Neuronal stem cell (in vitro differentiated cells): ENCODE measurements around the gene NPDC1.

Experiments
- DNase-seq: peaks from one replicate; pipeline ENCODE4 v3.0.0-alpha.2; 2013; ENCODE audit warnings: low spot score
- H2AFZ ChIP-seq: one replicate; pipeline ENCODE4 v1.6.1; 2013; ENCODE audit warnings: mild to moderate bottlenecking, low read length, inconsistent platforms
- H2AK5ac ChIP-seq: 2 replicates; pipeline ENCODE4 v1.6.1; 2013; ENCODE audit warnings: low read depth, mild to moderate bottlenecking, inconsistent platforms, low read length, moderate library complexity, mixed read lengths
- H2BK120ac ChIP-seq: 2 replicates; pipeline ENCODE4 v1.6.1; 2013; ENCODE audit warnings: low read depth, mild to moderate bottlenecking, inconsistent platforms, low read length, moderate library complexity, mixed read lengths
- H2BK12ac ChIP-seq: one replicate; pipeline ENCODE4 v1.6.1; 2013; ENCODE audit warnings: low read length, inconsistent platforms
- H2BK15ac ChIP-seq: 2 replicates; pipeline ENCODE4 v1.6.1; 2013; ENCODE audit warnings: mild to moderate bottlenecking, low read length, inconsistent platforms, mixed read lengths
- H2BK5ac ChIP-seq: one replicate; pipeline ENCODE4 v1.6.1; 2013; ENCODE audit warnings: inconsistent platforms, mild to moderate bottlenecking, low read length, moderate library complexity
- H3K14ac ChIP-seq: one replicate; pipeline ENCODE4 v1.6.1; 2013; ENCODE audit warnings: low read length, inconsistent platforms
- H3K18ac ChIP-seq: 2 replicates; pipeline ENCODE4 v1.6.1; 2013; ENCODE audit warnings: low read length, inconsistent platforms
- H3K23ac ChIP-seq: 2 replicates; pipeline ENCODE4 v1.6.1; 2013; ENCODE audit warnings: low read depth, mild to moderate bottlenecking, mixed read lengths, low read length, inconsistent platforms; ENCODE audit not compliant: poor library complexity
- H3K27ac ChIP-seq: replicated peaks from 3 replicates; pipeline ENCODE4 v1.5.1; 2013; ENCODE audit warnings: low read length, inconsistent platforms
- H3K27me3 ChIP-seq, 3 experiments: 2 replicates each; pipeline ENCODE4 v1.6.1; 2013; ENCODE audit warnings: low read length in 3 of 3, mild to moderate bottlenecking in 2 of 3, inconsistent platforms in 1 of 3, low read depth in 1 of 3, mixed read lengths in 1 of 3, moderate library complexity in 1 of 3; ENCODE audit not compliant: control insufficient read depth in 3 of 3, insufficient read depth in 3 of 3
- H3K36me3 ChIP-seq, 2 donors: replicated peaks in 1 of 2; 2 replicates each; pipeline ENCODE4 v1.6.1; 2013; ENCODE audit warnings: low read length in 2 of 2; ENCODE audit not compliant: control insufficient read depth in 2 of 2, insufficient read depth in 2 of 2
- H3K4ac ChIP-seq: 2 replicates; pipeline ENCODE4 v1.6.1; 2013; ENCODE audit warnings: inconsistent platforms, mild to moderate bottlenecking, low read length, moderate library complexity
- H3K4me1 ChIP-seq, 2 donors: 1 replicate in 1 of 2; 2 replicates in 1 of 2; pipeline ENCODE4 v1.6.1; 2013; ENCODE audit warnings: low read length in 2 of 2, low read depth in 1 of 2; ENCODE audit not compliant: control insufficient read depth in 2 of 2, insufficient read depth in 1 of 2
- H3K4me2 ChIP-seq: one replicate; pipeline ENCODE4 v1.6.1; 2013; ENCODE audit warnings: mild to moderate bottlenecking, low read length, inconsistent platforms; ENCODE audit not compliant: insufficient read depth, poor library complexity, severe bottlenecking
- H3K4me3 ChIP-seq, 2 donors: 2 replicates each; pipeline ENCODE4 v1.5.1; 2013; ENCODE audit warnings: low read length in 2 of 2, mild to moderate bottlenecking in 2 of 2, inconsistent platforms in 1 of 2, moderate library complexity in 1 of 2
- H3K79me1 ChIP-seq: one replicate; pipeline ENCODE4 v1.6.1; 2013; ENCODE audit warnings: low read depth, mild to moderate bottlenecking, inconsistent platforms, low read length, moderate library complexity
- H3K9ac ChIP-seq: one replicate; pipeline ENCODE4 v1.6.1; 2013; ENCODE audit warnings: mild to moderate bottlenecking, low read depth, low read length, inconsistent platforms; ENCODE audit not compliant: poor library complexity
- H3K9me3 ChIP-seq, 2 donors: replicated peaks in 1 of 2; 2 replicates each; pipeline versions ENCODE3 to v1.6.1; 2013; ENCODE audit warnings: low read length in 2 of 2, mild to moderate bottlenecking in 2 of 2, inconsistent platforms in 1 of 2, low read depth in 1 of 2, mixed read lengths in 1 of 2, moderate library complexity in 1 of 2; ENCODE audit not compliant: control insufficient read depth in 2 of 2, insufficient read depth in 1 of 2
- H4K8ac ChIP-seq: one replicate; pipeline ENCODE4 v1.6.1; 2013; ENCODE audit warnings: low read depth, mild to moderate bottlenecking, inconsistent platforms, low read length, moderate library complexity
- H4K91ac ChIP-seq: one replicate; pipeline ENCODE4 v1.6.1; 2013; ENCODE audit warnings: low read length, low read depth, mild to moderate bottlenecking, inconsistent platforms; ENCODE audit not compliant: poor library complexity
- WGBS, 2 donors: extraction: QIAGEN DNeasy Blood & Tissue Kit; methylation state at CpG; one replicate each; pipeline ENCODE4 v1.1.7; 2013; ENCODE audit warnings: missing lambda C conversion rate in 2 of 2, mixed read lengths in 1 of 2; ENCODE audit not compliant: insufficient read length in 2 of 2, insufficient replicate concordance in 1 of 2; ENCODE audit errors: extremely low coverage in 2 of 2; 5-methylcytosine and 5-hydroxymethylcytosine counted together

NPDC1 gene

GRCh38 chr9:136997830-136998234 lies 48.1 kb downstream of the NPDC1 start:
- Histone ChIP-seq H3K14ac (no peak overlapping the region), H3K4me3 (no peak overlapping the region), H3K18ac (no peak overlapping the region), H3K4me2 (no peak overlapping the region), H2BK15ac (peak overlapping the region; percentile 96), H4K8ac (no peak overlapping the region), H3K79me1 (peaks cover 4% of the 10 kb centered on the region), H2BK120ac (no peak overlapping the region), H3K27ac (no peak overlapping the region), H2AK5ac (peak overlapping the region; percentile 61), H4K91ac (no peak overlapping the region), H3K4ac (no peak overlapping the region), H3K9me3 (no peaks in the 10 kb centered on the region), H3K23ac (peak overlapping the region; percentile 95), H2BK5ac (peak overlapping the region; percentile 10), H3K27me3 (peaks cover 0 to 5% (median 0%) of the 10 kb centered on the region in 3 experiments), H3K36me3 (peaks cover 6 to 15% of the 10 kb centered on the region in 2 donors), H2BK12ac (no peak overlapping the region), H3K9ac (peak overlapping the region; percentile 44), H3K4me1 (peaks cover 9 to 19% of the 10 kb centered on the region in 2 donors), H2AFZ (no peak overlapping the region)
- no peak for DNase-seq
- WGBS, 2 donors, result no CpG with 5 or more reads among the region's 18 CpGs

GRCh38 chr9:136997371-136997770 lies 48.6 kb downstream of the NPDC1 start:
- H3K36me3 ChIP-seq, result peaks cover 6 to 15% of the 10 kb centered on the region in 2 donors
- H3K9me3 ChIP-seq, result no peaks in the 10 kb centered on the region
- H3K14ac ChIP-seq, result peak overlapping the region; percentile 21
- H3K27me3 ChIP-seq, result peaks cover 0 to 5% (median 0%) of the 10 kb centered on the region in 3 experiments
- H3K27ac ChIP-seq, result no peak overlapping the region
- H4K91ac ChIP-seq, result no peak overlapping the region
- peak overlapping the region; percentile 88 for H2AK5ac ChIP-seq
- H3K9ac ChIP-seq, result peak overlapping the region; percentile 12
- peak overlapping the region; percentile 92 for H3K18ac ChIP-seq
- no peak overlapping the region for H2AFZ ChIP-seq
- peak overlapping the region; percentile 10 for H2BK5ac ChIP-seq
- no peak overlapping the region for H3K4ac ChIP-seq
- DNase-seq, result no peak
- H2BK120ac ChIP-seq, result no peak overlapping the region
- no peak overlapping the region for H4K8ac ChIP-seq
- H2BK15ac ChIP-seq, result peak overlapping the region; percentile 96
- peaks cover 9 to 19% of the 10 kb centered on the region in 2 donors for H3K4me1 ChIP-seq
- H3K23ac ChIP-seq, result peak overlapping the region; percentile 65
- no peak overlapping the region for H3K4me2 ChIP-seq
- no CpG with 5 or more reads among the region's 10 CpGs for WGBS, 2 donors
- H2BK12ac ChIP-seq, result peak overlapping the region; percentile 0
- no peak overlapping the region for H3K4me3 ChIP-seq
- peaks cover 8% of the 10 kb centered on the region for H3K79me1 ChIP-seq

- Histone ChIP-seq H3K23ac (peak within 1 kb of the TSS; percentile 68), H3K14ac (peak within 1 kb of the TSS; percentile 85), H3K4me2 (peak within 1 kb of the TSS; percentile 56), H4K8ac (peak within 1 kb of the TSS; percentile 43), H3K9ac (peak within 1 kb of the TSS; percentile 81), H2BK5ac (peak within 1 kb of the TSS; percentile 11), H2BK12ac (peak within 1 kb of the TSS; percentile 22), H3K79me1 (peaks cover 9% of the 10 kb centered on the region), H3K27me3 (peaks cover 0 to 5% (median 0%) of the 10 kb centered on the region in 3 experiments), H2AK5ac (peak within 1 kb of the TSS; percentile 88), H3K9me3 (no peaks in the 10 kb centered on the region), H3K4ac (no peak within 1 kb of the TSS), H2BK120ac (no peak within 1 kb of the TSS), H3K18ac (peak within 1 kb of the TSS; percentile 92), H2AFZ (no peak within 1 kb of the TSS), H3K36me3 (peaks cover 6 to 15% of the 10 kb centered on the region in 2 donors), H3K4me3 (peak within 1 kb of the TSS in 1 of 2 donors; percentile 23), H2BK15ac (peak within 1 kb of the TSS; percentile 96), H3K27ac (no peak within 1 kb of the TSS), H4K91ac (no peak within 1 kb of the TSS), H3K4me1 (peaks cover 9 to 19% of the 10 kb centered on the region in 2 donors)
- no CpG with 5 or more reads among the region's 35 CpGs for WGBS, 2 donors
- no peak for DNase-seq
Measured at GRCh38 chr9:136996361-136997292, 49.4 kb downstream of the NPDC1 start, which contains the start of gene CLIC3. CLIC3 (minus strand) TSS chr9:136996568; CDS start chr9:136996543, 25 bp downstream.

- no peak overlapping the region for H3K4ac ChIP-seq
- H3K4me1 ChIP-seq, result peaks cover 9 to 19% of the 10 kb centered on the region in 2 donors
- peaks cover 6 to 15% of the 10 kb centered on the region in 2 donors for H3K36me3 ChIP-seq
- WGBS, 2 donors, result no CpG with 5 or more reads among the region's 12 CpGs
- no peak overlapping the region for H3K23ac ChIP-seq
- H3K27me3 ChIP-seq, result peaks cover 0 to 5% (median 0%) of the 10 kb centered on the region in 3 experiments
- no peak overlapping the region for H2BK12ac ChIP-seq
- no peak for DNase-seq
- H3K14ac ChIP-seq, result no peak overlapping the region
- peaks cover 3 to 6% of the 10 kb centered on the region in 2 donors for H3K9me3 ChIP-seq
- no peak overlapping the region for H3K4me3 ChIP-seq
- no peak overlapping the region for H2BK120ac ChIP-seq
- H2BK15ac ChIP-seq, result peak overlapping the region; percentile 81
- H4K91ac ChIP-seq, result no peak overlapping the region
- H3K79me1 ChIP-seq, result peaks cover 9% of the 10 kb centered on the region
- H3K18ac ChIP-seq, result peak overlapping the region; percentile 92
- H3K27ac ChIP-seq, result no peak overlapping the region
- peak overlapping the region; percentile 11 for H2BK5ac ChIP-seq
- H3K9ac ChIP-seq, result no peak overlapping the region
- H2AFZ ChIP-seq, result no peak overlapping the region
- H4K8ac ChIP-seq, result no peak overlapping the region
- peak overlapping the region; percentile 88 for H2AK5ac ChIP-seq
- H3K4me2 ChIP-seq, result no peak overlapping the region
Measured at GRCh38 chr9:136995772-136996311, 50.1 kb downstream of the NPDC1 start.
